GM19238 (cell line): ENCODE measurements around the gene UTP14C.
"Not testable (repeated sequence)": the region's sequence is repeated elsewhere in the genome, so short reads cannot be mapped to it uniquely, and the experiment has no call there.

Source experiments
- DNase-seq: peaks from one replicate; pipeline ENCODE4 v3.0.0; 2011; ENCODE audit warnings: low spot score; ENCODE audit not compliant: insufficient read length

Gene UTP14C

GRCh38 chr13:52024481-52024880 is at the start of gene UTP14C:
Gene UTP14C (plus strand): TSS chr13:52024691. CDS start chr13:52028805, 4,114 bp downstream.
- no peak for DNase-seq

GRCh38 chr13:51976423-51976822 is 48.1 kb upstream of the UTP14C start:
- DNase-seq, result no peak

- DNase-seq, result no peak
These were observed 47.6 kb upstream of the UTP14C start for GRCh38 chr13:51976890-51977289.

- no peak for DNase-seq
These were observed 46.9 kb upstream of the UTP14C start for GRCh38 chr13:51977625-51978024.

- DNase-seq, result no peak
These were observed 45.5 kb upstream of the UTP14C start for GRCh38 chr13:51978796-51979556.

- no peak for DNase-seq
These were observed 43.6 kb upstream of the UTP14C start for GRCh38 chr13:51980908-51981307.

- DNase-seq, result no peak
These were observed 43.1 kb upstream of the UTP14C start for GRCh38 chr13:51981355-51981754.

- not testable (repeated sequence) for DNase-seq
These were observed 41.2 kb upstream of the UTP14C start for GRCh38 chr13:51983292-51983691.

- DNase-seq, result not testable (repeated sequence)
These were observed 39.6 kb upstream of the UTP14C start for GRCh38 chr13:51984904-51985303.

GRCh38 chr13:51988988-51989618 is 35.4 kb upstream of the UTP14C start:
- no peak for DNase-seq

GRCh38 chr13:51993713-51994112 is 30.8 kb upstream of the UTP14C start:
- no peak for DNase-seq

GRCh38 chr13:51995677-51996551 is 28.6 kb upstream of the UTP14C start:
- no peak for DNase-seq

- DNase-seq, result no peak
These were observed 27.9 kb upstream of the UTP14C start for GRCh38 chr13:51996641-51997040.

- no peak for DNase-seq
These were observed 27.3 kb upstream of the UTP14C start for GRCh38 chr13:51997186-51997585.

GRCh38 chr13:51997641-51998330 is 26.7 kb upstream of the UTP14C start:
- no peak for DNase-seq

GRCh38 chr13:51998723-51999509 is 25.6 kb upstream of the UTP14C start:
- no peak for DNase-seq

GRCh38 chr13:51999510-51999911 is 25.0 kb upstream of the UTP14C start:
- DNase-seq, result no peak

- no peak for DNase-seq
These were observed 24.6 kb upstream of the UTP14C start for GRCh38 chr13:51999921-52000320.

- peak; percentile 30 for DNase-seq
These were observed 23.3 kb upstream of the UTP14C start for GRCh38 chr13:52001120-52001731.

GRCh38 chr13:52002361-52002760 is 22.1 kb upstream of the UTP14C start:
- no peak for DNase-seq
